Mucosa of descending colon (tissue), 3 donors: ENCODE data around the gene GRIA4. TPM values are rescaled to one million over a fixed set of nuclear protein-coding genes. Genes with fewer than 3 reads are reported as not detected.
A peak's percentile ranks its signal among the peaks of the same experiment; 100 is the strongest.
"Not testable (repeated sequence)": the region's sequence is repeated elsewhere in the genome, so short reads cannot be mapped to it uniquely, and the experiment has no call there.

Experiments used
- ATAC-seq: fragments of 200-7000 bp; cut with Tn5 transposase; one replicate; pipeline ENCODE4 v1.9.1; 2020; ENCODE audit warnings: mild to moderate bottlenecking, moderate library complexity
- DNase-seq, 3 donors: peaks; one replicate each; pipeline ENCODE4 v3.0.0-alpha.2; 2020
- H3K36me3 ChIP-seq: fragments of 200-600 bp; one replicate; pipeline ENCODE4 v1.8.0; 2021; ENCODE audit warnings: low read depth, mild to moderate bottlenecking
- H3K4me1 ChIP-seq: fragments of 200-600 bp; one replicate; pipeline ENCODE4 v1.8.0; 2021; ENCODE audit warnings: low read depth, mild to moderate bottlenecking
- H3K4me3 ChIP-seq: fragments of 200-600 bp; one replicate; pipeline ENCODE4 v1.8.0; 2021; ENCODE audit warnings: mild to moderate bottlenecking
- H3K9me3 ChIP-seq: fragments of 200-600 bp; one replicate; pipeline ENCODE4 v1.8.0; 2021; ENCODE audit warnings: mild to moderate bottlenecking
- CTCF ChIP-seq: fragments of 200-600 bp; IDR thresholded peaks from one replicate; pipeline ENCODE4 v1.8.0; 2022; ENCODE audit warnings: antibody characterized with exemption, mild to moderate bottlenecking
- intact Hi-C, 2 donors: fragments of 100-400 bp; cut with DNase I in 1 of 2; cut with micrococcal nuclease in 1 of 2; formaldehyde crosslinking; loops; one replicate each; pipeline versions ENCODE4 v1.11.0 to v1.11.1; 2022; cut with DNase I, micrococcal nuclease
- total RNA-seq, 3 donors: library from RNA; stranded (reverse); fragmentation: NEBNext Ultra II Directional in 2 of 3; extraction: Animal tissue kit (Norgen Biotek cat#: 25700) in 2 of 3; gene quantifications; one replicate each; pipeline versions ENCODE4 v1.2.1 to v1.2.4, GENCODE V29; 2021 to 2023
- donor health status: DM: no; HTN: no; CAD: no; lungs with moderate emphysema.
- donor health status: DM: no; HTN: no; CAD: no.
- donor health status: DM: no; HTN: yes; CAD: no.

GRIA4 gene
- total RNA-seq, 3 donors from 2014 or later: 1.6 to 2.3 (median 1.6) TPM

DNA sequence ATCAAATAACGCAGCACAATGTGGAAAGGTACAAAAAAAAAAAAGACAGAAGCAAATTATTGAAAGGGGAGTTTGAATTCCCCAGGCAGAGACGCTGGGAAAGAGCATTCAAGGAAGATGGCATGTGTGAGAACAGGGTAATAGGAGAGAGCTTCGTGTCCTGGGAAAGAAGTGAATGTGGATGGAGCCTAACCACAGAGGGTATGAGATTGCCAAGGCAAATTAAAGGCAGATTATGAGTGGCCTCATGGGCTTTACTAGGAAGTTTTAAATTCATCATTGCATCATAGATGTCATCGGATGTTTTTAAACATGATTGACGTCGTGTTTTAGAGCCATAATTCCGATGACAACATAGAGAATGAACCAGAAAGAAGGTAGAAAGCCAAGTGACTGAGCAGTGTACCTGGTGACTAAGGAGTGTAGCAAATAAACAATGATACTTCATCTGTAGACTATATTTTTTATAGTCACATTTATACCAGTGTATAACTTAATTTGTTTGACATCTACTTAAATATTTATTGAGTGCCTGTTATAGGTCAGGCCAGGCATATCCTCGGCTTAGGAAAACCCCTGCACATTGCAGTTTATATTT is 260.7 kb downstream of the GRIA4 start:
- peaks cover 6% of the 10 kb centered on the region for H3K9me3 ChIP-seq

DNA sequence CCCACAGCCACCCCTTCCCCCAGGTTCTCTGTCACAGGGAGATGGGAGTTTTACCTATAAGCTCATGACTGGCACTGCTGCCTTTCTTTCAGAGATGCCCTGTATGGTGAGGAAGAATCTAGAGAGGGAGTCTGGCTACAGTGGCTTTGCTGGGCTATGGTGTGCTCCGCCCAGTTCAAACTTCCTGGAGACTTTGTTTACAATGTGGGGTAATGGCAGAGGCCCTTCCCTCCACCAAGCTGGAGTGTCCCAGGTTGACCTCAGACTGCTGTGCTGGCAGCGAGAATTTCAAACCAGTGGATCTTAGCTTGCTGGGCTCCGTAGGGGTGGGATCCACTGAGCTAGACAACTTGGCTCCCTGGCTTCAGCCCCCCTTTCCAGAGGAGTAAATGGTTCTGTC is 268.6 kb downstream of the GRIA4 start:
- DNase-seq (peak in 2 of 3 donors; percentile 11 to 29), ATAC-seq (peak; percentile 62)
- intact Hi-C loops: no loop called here
- peaks cover 6% of the 10 kb centered on the region for H3K9me3 ChIP-seq
- no peaks in the 10 kb centered on the region for H3K4me1 ChIP-seq
- no peak for TF ChIP-seq CTCF
- no peaks in the 10 kb centered on the region for H3K36me3 ChIP-seq
- no peak overlapping the region for H3K4me3 ChIP-seq

More for the DNA sequence above, 260.7 kb downstream of the GRIA4 start:
- intact Hi-C loops: no loop called here
- ATAC-seq: no peak
- no peaks in the 10 kb centered on the region for H3K4me1 ChIP-seq
- TF ChIP-seq CTCF: no peak
- H3K4me3 ChIP-seq: no peak overlapping the region
- no peak for DNase-seq
- no peaks in the 10 kb centered on the region for H3K36me3 ChIP-seq

- H3K4me1 ChIP-seq, intact Hi-C loops, ATAC-seq, DNase-seq, H3K9me3 ChIP-seq, H3K4me3 ChIP-seq, H3K36me3 ChIP-seq: not testable (repeated sequence)
These were observed 269.1 kb downstream of the GRIA4 start for GRCh38 chr11:105878927-105879326.

DNA sequence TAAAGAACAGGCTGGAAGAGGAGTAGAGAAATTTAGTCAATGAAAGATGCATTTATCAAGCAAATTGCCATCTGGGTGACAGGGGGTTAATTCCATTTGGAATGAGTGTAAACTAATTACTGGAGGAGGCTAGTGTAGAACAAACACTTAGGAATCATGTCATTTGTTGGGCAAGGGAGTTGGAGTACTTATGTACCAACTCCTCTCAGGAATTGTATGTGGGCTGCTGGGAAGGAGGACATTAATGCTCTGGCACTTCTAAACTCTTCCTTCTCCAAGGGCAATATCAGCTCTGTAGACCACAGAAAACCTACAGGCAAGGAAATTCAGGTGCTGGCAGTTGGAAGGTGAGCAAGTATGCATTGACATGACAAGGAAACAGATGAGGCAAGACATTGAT is 271.2 kb downstream of the GRIA4 start:
- Histone ChIP-seq H3K4me3 (no peak overlapping the region), H3K4me1 (no peaks in the 10 kb centered on the region), H3K9me3 (no peaks in the 10 kb centered on the region), H3K36me3 (no peaks in the 10 kb centered on the region)
- ATAC-seq (no peak), DNase-seq (no peak)
- no peak for TF ChIP-seq CTCF
- intact Hi-C loops: no loop called here

- ATAC-seq (no peak), DNase-seq (no peak)
- no peaks in the 10 kb centered on the region for H3K4me1 ChIP-seq
- H3K4me3 ChIP-seq: no peak overlapping the region
- intact Hi-C loops: no loop called here
- no peaks in the 10 kb centered on the region for H3K36me3 ChIP-seq
- TF ChIP-seq CTCF: no peak
- no peaks in the 10 kb centered on the region for H3K9me3 ChIP-seq
These were observed 274.6 kb downstream of the GRIA4 start for GRCh38 chr11:105884436-105884835.

- DNase-seq: no peak
- intact Hi-C loops: no loop called here
These were observed 281.8 kb downstream of the GRIA4 start for GRCh38 chr11:105891685-105892084.

More at GRCh38 chr11:105891685-105892084, 281.8 kb downstream of the GRIA4 start:
- no peaks in the 10 kb centered on the region for H3K4me1 ChIP-seq
- no peaks in the 10 kb centered on the region for H3K36me3 ChIP-seq
- H3K4me3 ChIP-seq: no peak overlapping the region
- no peak for TF ChIP-seq CTCF
- ATAC-seq: no peak
- no peaks in the 10 kb centered on the region for H3K9me3 ChIP-seq
